ENCODE measurements around the gene ISM2. TPM values are rescaled to one million over a fixed set of nuclear protein-coding genes. Genes with fewer than 3 reads are reported as not detected.
A peak's percentile ranks its signal among the peaks of the same experiment; 100 is the strongest.

The ISM2 gene
- total and polyA plus RNA-seq, 9 donors, result 0.05 to 1.0 (median 0.20) TPM; not detected in 4

- 72 to 81% (median 78%) methylated on average over 5 of the region's 5 CpGs for WGBS, 3 donors
- no peaks in the 10 kb centered on the region for H3K9me3 ChIP-seq
- no peaks in the 10 kb centered on the region for H3K27me3 ChIP-seq
- no peak for TF ChIP-seq CTCF (IDR thresholded peaks at IDR 0.05)
- TF ChIP-seq EP300 (IDR thresholded peaks at IDR 0.05), result no peak
- TF ChIP-seq POLR2A (IDR thresholded peaks at IDR 0.05), result no peak
- peaks cover 2% of the 10 kb centered on the region for H3K36me3 ChIP-seq
- no peaks in the 10 kb centered on the region for H3K4me1 ChIP-seq (ENCODE audit: insufficient read depth)
- intact Hi-C loops (cut with DNase I), result no loop called here
- no peak overlapping the region for H3K4me3 ChIP-seq
- DNase-seq, result peak in 1 of 5 donors; percentile 13
- no peak overlapping the region for H3K27ac ChIP-seq
Measured at GRCh38 chr14:77470224-77470870, 28.3 kb downstream of the ISM2 start.

DNA sequence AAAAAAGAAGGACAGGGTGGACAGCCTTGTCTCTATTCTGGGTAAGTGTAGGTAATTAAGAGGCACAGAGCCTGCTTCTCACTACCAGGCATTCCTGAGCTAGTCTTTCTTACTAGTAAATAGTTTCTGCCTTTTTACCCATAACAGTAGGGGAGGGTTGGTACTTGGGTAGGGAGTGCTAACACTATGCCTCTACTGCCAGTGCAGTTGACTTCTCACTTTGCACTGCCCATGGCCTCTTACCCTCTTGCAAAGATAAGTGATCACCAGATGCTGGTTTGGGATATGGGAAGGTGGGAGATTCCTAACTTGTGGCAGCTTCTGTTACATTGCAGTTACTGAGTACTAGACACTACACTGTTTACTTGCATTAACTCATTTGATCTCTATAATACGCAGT, 29.1 kb downstream of the ISM2 start:
- H3K27me3 ChIP-seq, result no peaks in the 10 kb centered on the region
- H3K9me3 ChIP-seq, result no peaks in the 10 kb centered on the region
- H3K36me3 ChIP-seq, result peaks cover 2% of the 10 kb centered on the region
- no peaks in the 10 kb centered on the region for H3K4me1 ChIP-seq (ENCODE audit: insufficient read depth)
- H3K27ac ChIP-seq, result no peak overlapping the region
- 68 to 79% (median 78%) methylated on average over 1 of the region's 1 CpG for WGBS, 3 donors
- TF ChIP-seq POLR2A (IDR thresholded peaks at IDR 0.05), result no peak
- DNase-seq, result no peak
- intact Hi-C loops (cut with DNase I), result loop anchor here in 1 of 4 donors (10.0 kb wide), 1 partner anchor 75 kb away; no protein-coding TSS in a partner anchor
- H3K4me3 ChIP-seq, result no peak overlapping the region

- peaks cover 2% of the 10 kb centered on the region for H3K36me3 ChIP-seq
- no peak overlapping the region for H3K4me3 ChIP-seq
- H3K27ac ChIP-seq, result no peak overlapping the region
- H3K4me1 ChIP-seq (ENCODE audit: insufficient read depth), result no peaks in the 10 kb centered on the region
- no peaks in the 10 kb centered on the region for H3K9me3 ChIP-seq
- TF ChIP-seq CTCF (IDR thresholded peaks at IDR 0.05) (no peak), POLR2A (IDR thresholded peaks at IDR 0.05) (no peak), EP300 (IDR thresholded peaks at IDR 0.05) (no peak)
- WGBS, 3 donors, result 78 to 86% (median 85%) methylated on average over 14 of the region's 14 CpGs
- DNase-seq, result peak in 1 of 5 donors; percentile 19
- intact Hi-C loops (cut with DNase I), result loop anchor here in 1 of 4 donors (10.0 kb wide), 1 partner anchor 76 kb away; no protein-coding TSS in a partner anchor
- no peaks in the 10 kb centered on the region for H3K27me3 ChIP-seq
Measured at GRCh38 chr14:77469067-77469505, 29.5 kb downstream of the ISM2 start.

- DNase-seq, result no peak
- Histone ChIP-seq H3K4me1 (ENCODE audit: insufficient read depth) (no peaks in the 10 kb centered on the region), H3K4me3 (no peak overlapping the region), H3K27ac (no peak overlapping the region), H3K27me3 (no peaks in the 10 kb centered on the region), H3K9me3 (no peaks in the 10 kb centered on the region), H3K36me3 (peaks cover 2% of the 10 kb centered on the region)
- no peak for TF ChIP-seq CTCF (IDR thresholded peaks at IDR 0.05)
- TF ChIP-seq EP300 (IDR thresholded peaks at IDR 0.05), result no peak
- TF ChIP-seq POLR2A (IDR thresholded peaks at IDR 0.05), result no peak
- intact Hi-C loops (cut with DNase I), result loop anchor here in 1 of 4 donors (10.0 kb wide), 1 partner anchor 77 kb away; no protein-coding TSS in a partner anchor
- 74 to 83% (median 74%) methylated on average over 5 of the region's 5 CpGs for WGBS, 3 donors
Measured at GRCh38 chr14:77467801-77468200, 30.8 kb downstream of the ISM2 start.
